ENCODE results near the gene HTD2.
A peak's percentile ranks its signal among the peaks of the same experiment; 100 is the strongest.
"Not testable (repeated sequence)": the region's sequence is repeated elsewhere in the genome, so short reads cannot be mapped to it uniquely, and the experiment has no call there.

HTD2 gene

GRCh38 chr3:58305882-58306711, at the start of gene HTD2, which contains the start of gene RPP14:
Gene HTD2 (plus strand): TSS chr3:58306520. CDS start chr3:58317614, 11,094 bp downstream.
Gene RPP14 (plus strand): TSS chr3:58306245. CDS start chr3:58310330, 4,085 bp downstream.
- H3K9ac ChIP-seq (ENCODE audit: low read length in 5 of 5): peak within 1 kb of the TSS; percentile 96 to 99 (median 97)
- peaks cover 0 to 3% (median 0%) of the 10 kb centered on the region in 5 donors for H3K27me3 ChIP-seq (ENCODE audit: control insufficient read depth in 5 of 5, insufficient read depth in 4 of 5, low read length in 5 of 5)
- peak within 1 kb of the TSS; percentile 98 for H3K27ac ChIP-seq (ENCODE audit: low read depth, low read length)
- peak within 1 kb of the TSS; percentile 74 to 96 (median 86) for H3K4me3 ChIP-seq (ENCODE audit: low read depth in 1 of 5, low read length in 5 of 5)
- peaks cover 8 to 31% (median 29%) of the 10 kb centered on the region in 5 donors for H3K4me1 ChIP-seq (ENCODE audit: control insufficient read depth in 5 of 5, insufficient read depth in 5 of 5, low read length in 5 of 5)
- H3K36me3 ChIP-seq (ENCODE audit: control insufficient read depth in 5 of 5, insufficient read depth in 5 of 5, low read length in 5 of 5): peaks cover 0 to 17% (median 9%) of the 10 kb centered on the region in 5 donors
- H3K9me3 ChIP-seq (ENCODE audit: control insufficient read depth in 5 of 5, low read length in 5 of 5): peaks cover 0 to 6% (median 0%) of the 10 kb centered on the region in 5 donors

DNA sequence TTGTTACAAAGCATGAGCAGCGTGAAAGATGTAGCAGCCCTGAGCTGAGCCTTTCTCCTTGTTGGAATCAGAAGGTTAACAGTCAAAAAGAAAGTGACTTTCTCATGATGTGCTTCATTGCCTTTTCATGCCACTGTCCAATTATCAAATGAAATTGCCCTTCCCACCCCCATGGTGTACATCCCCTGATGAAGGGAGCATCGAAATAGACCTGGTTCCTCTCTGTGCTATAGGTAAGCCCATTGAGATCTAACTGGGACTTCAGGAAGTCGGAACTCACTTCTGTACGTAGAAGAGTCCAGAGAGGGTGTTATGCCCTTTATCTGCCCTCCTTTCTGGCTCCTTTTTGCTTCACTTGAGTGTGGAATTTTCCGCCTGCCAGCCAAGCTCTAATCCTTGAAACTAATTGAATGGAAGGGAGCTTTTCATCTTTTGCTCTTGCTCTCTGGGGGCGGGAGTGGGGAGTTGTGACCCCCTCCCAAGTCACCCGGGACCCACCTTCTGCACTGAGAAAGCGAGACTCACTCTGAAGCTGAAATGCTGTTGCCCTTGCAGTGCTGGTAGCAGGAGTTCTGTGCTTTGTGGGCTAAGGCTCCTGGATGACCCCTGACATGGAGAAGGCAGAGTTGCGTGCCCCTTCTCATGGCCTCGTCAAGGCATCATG, 47.8 kb upstream of the HTD2 start:
- Histone ChIP-seq H3K4me3 (ENCODE audit: low read depth in 1 of 5, low read length in 5 of 5) (no peak overlapping the region), H3K27me3 (ENCODE audit: control insufficient read depth in 5 of 5, insufficient read depth in 4 of 5, low read length in 5 of 5) (no peaks in the 10 kb centered on the region), H3K27ac (ENCODE audit: low read depth, low read length) (no peak overlapping the region), H3K9me3 (ENCODE audit: control insufficient read depth in 5 of 5, low read length in 5 of 5) (no peaks in the 10 kb centered on the region), H3K36me3 (ENCODE audit: control insufficient read depth in 5 of 5, insufficient read depth in 5 of 5, low read length in 5 of 5) (peaks cover 7 to 49% (median 25%) of the 10 kb centered on the region in 5 donors), H3K9ac (ENCODE audit: low read length in 5 of 5) (no peak overlapping the region), H3K4me1 (ENCODE audit: control insufficient read depth in 5 of 5, insufficient read depth in 5 of 5, low read length in 5 of 5) (no peaks in the 10 kb centered on the region)

DNA sequence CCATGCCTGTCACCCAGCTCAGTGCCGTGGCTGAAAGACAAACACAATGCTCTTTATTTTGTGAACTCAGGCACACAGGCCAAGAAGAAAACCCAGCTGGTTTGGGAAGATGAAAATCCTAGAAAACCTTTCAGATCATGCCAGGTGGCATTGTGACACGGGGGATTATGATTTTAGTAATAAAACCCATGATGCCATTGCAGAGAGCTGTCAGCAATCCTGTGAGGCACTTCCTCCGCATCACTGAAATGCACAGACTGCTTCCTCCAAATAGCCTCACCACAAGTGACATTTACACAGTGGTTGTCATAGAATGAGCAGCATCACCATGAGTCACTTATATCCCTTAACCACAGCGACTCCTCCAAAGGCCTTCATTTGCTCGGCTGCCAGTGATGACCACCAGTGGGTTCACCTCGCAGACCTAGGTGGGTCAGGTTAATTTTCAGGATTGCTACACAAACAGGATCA, 46.0 kb upstream of the HTD2 start:
- no peak overlapping the region for H3K9ac ChIP-seq (ENCODE audit: low read length in 5 of 5)
- H3K27me3 ChIP-seq (ENCODE audit: control insufficient read depth in 5 of 5, insufficient read depth in 4 of 5, low read length in 5 of 5): no peaks in the 10 kb centered on the region
- no peak overlapping the region for H3K27ac ChIP-seq (ENCODE audit: low read depth, low read length)

GRCh38 chr3:58260733-58261132, 45.6 kb upstream of the HTD2 start:
- no peak overlapping the region for H3K9ac ChIP-seq (ENCODE audit: low read length in 5 of 5)
- no peak overlapping the region for H3K4me3 ChIP-seq (ENCODE audit: low read depth in 1 of 5, low read length in 5 of 5)
- H3K36me3 ChIP-seq (ENCODE audit: control insufficient read depth in 5 of 5, insufficient read depth in 5 of 5, low read length in 5 of 5): peaks cover 7 to 46% (median 22%) of the 10 kb centered on the region in 5 donors
- H3K4me1 ChIP-seq (ENCODE audit: control insufficient read depth in 5 of 5, insufficient read depth in 5 of 5, low read length in 5 of 5): no peaks in the 10 kb centered on the region
- no peaks in the 10 kb centered on the region for H3K27me3 ChIP-seq (ENCODE audit: control insufficient read depth in 5 of 5, insufficient read depth in 4 of 5, low read length in 5 of 5)
- no peak overlapping the region for H3K27ac ChIP-seq (ENCODE audit: low read depth, low read length)
- no peaks in the 10 kb centered on the region for H3K9me3 ChIP-seq (ENCODE audit: control insufficient read depth in 5 of 5, low read length in 5 of 5)

More for the DNA sequence above, 46.0 kb upstream of the HTD2 start:
- Histone ChIP-seq H3K9me3 (ENCODE audit: control insufficient read depth in 5 of 5, low read length in 5 of 5) (no peaks in the 10 kb centered on the region), H3K4me3 (ENCODE audit: low read depth in 1 of 5, low read length in 5 of 5) (no peak overlapping the region), H3K4me1 (ENCODE audit: control insufficient read depth in 5 of 5, insufficient read depth in 5 of 5, low read length in 5 of 5) (no peaks in the 10 kb centered on the region), H3K36me3 (ENCODE audit: control insufficient read depth in 5 of 5, insufficient read depth in 5 of 5, low read length in 5 of 5) (peaks cover 7 to 46% (median 22%) of the 10 kb centered on the region in 5 donors)

GRCh38 chr3:58261954-58262666, 44.2 kb upstream of the HTD2 start:
- Histone ChIP-seq H3K9ac (ENCODE audit: low read length in 5 of 5) (no peak overlapping the region), H3K27ac (ENCODE audit: low read depth, low read length) (no peak overlapping the region), H3K9me3 (ENCODE audit: control insufficient read depth in 5 of 5, low read length in 5 of 5) (no peaks in the 10 kb centered on the region), H3K36me3 (ENCODE audit: control insufficient read depth in 5 of 5, insufficient read depth in 5 of 5, low read length in 5 of 5) (peaks cover 4 to 39% (median 24%) of the 10 kb centered on the region in 5 donors), H3K4me1 (ENCODE audit: control insufficient read depth in 5 of 5, insufficient read depth in 5 of 5, low read length in 5 of 5) (peaks cover 0 to 3% (median 0%) of the 10 kb centered on the region in 5 donors), H3K4me3 (ENCODE audit: low read depth in 1 of 5, low read length in 5 of 5) (no peak overlapping the region), H3K27me3 (ENCODE audit: control insufficient read depth in 5 of 5, insufficient read depth in 4 of 5, low read length in 5 of 5) (no peaks in the 10 kb centered on the region)

GRCh38 chr3:58266577-58266976, 39.7 kb upstream of the HTD2 start:
- Histone ChIP-seq H3K9me3 (ENCODE audit: control insufficient read depth in 5 of 5, low read length in 5 of 5) (no peaks in the 10 kb centered on the region), H3K36me3 (ENCODE audit: control insufficient read depth in 5 of 5, insufficient read depth in 5 of 5, low read length in 5 of 5) (peaks cover 8 to 36% (median 24%) of the 10 kb centered on the region in 5 donors), H3K27ac (ENCODE audit: low read depth, low read length) (no peak overlapping the region), H3K9ac (ENCODE audit: low read length in 5 of 5) (no peak overlapping the region), H3K4me3 (ENCODE audit: low read depth in 1 of 5, low read length in 5 of 5) (no peak overlapping the region), H3K27me3 (ENCODE audit: control insufficient read depth in 5 of 5, insufficient read depth in 4 of 5, low read length in 5 of 5) (no peaks in the 10 kb centered on the region), H3K4me1 (ENCODE audit: control insufficient read depth in 5 of 5, insufficient read depth in 5 of 5, low read length in 5 of 5) (peaks cover 0 to 3% (median 0%) of the 10 kb centered on the region in 5 donors)

DNA sequence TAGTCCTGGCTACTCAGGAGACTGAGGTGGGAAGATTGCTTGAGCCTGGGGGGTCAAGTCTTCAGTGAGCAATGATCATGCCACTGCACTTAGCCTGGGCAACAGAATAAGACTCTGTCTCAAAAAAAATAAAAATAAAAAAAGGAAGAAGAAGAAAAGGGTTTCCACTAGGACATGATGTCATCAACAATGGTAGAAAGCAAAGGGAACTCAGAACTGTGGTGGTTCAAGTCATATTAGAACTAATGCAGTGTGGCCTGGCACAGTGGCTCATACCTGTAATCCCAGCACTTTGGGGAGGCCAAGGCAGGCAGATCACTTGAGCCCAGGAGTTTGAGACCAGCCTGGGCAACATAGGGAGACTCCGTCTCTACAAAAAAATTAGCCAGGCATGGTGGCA, 38.8 kb upstream of the HTD2 start:
- H3K27me3 ChIP-seq (ENCODE audit: control insufficient read depth in 5 of 5, insufficient read depth in 4 of 5, low read length in 5 of 5); H3K4me1 ChIP-seq (ENCODE audit: control insufficient read depth in 5 of 5, insufficient read depth in 5 of 5, low read length in 5 of 5); H3K9ac ChIP-seq (ENCODE audit: low read length in 5 of 5); H3K27ac ChIP-seq (ENCODE audit: low read depth, low read length); H3K4me3 ChIP-seq (ENCODE audit: low read depth in 1 of 5, low read length in 5 of 5); H3K9me3 ChIP-seq (ENCODE audit: control insufficient read depth in 5 of 5, low read length in 5 of 5): not testable (repeated sequence)
- peaks cover 8 to 36% (median 24%) of the 10 kb centered on the region in 5 donors for H3K36me3 ChIP-seq (ENCODE audit: control insufficient read depth in 5 of 5, insufficient read depth in 5 of 5, low read length in 5 of 5)

- no peak overlapping the region for H3K27ac ChIP-seq (ENCODE audit: low read depth, low read length)
- H3K9me3 ChIP-seq (ENCODE audit: control insufficient read depth in 5 of 5, low read length in 5 of 5): no peaks in the 10 kb centered on the region
- peaks cover 0 to 10% (median 10%) of the 10 kb centered on the region in 5 donors for H3K4me1 ChIP-seq (ENCODE audit: control insufficient read depth in 5 of 5, insufficient read depth in 5 of 5, low read length in 5 of 5)
- no peaks in the 10 kb centered on the region for H3K27me3 ChIP-seq (ENCODE audit: control insufficient read depth in 5 of 5, insufficient read depth in 4 of 5, low read length in 5 of 5)
- no peak overlapping the region for H3K9ac ChIP-seq (ENCODE audit: low read length in 5 of 5)
- H3K4me3 ChIP-seq (ENCODE audit: low read depth in 1 of 5, low read length in 5 of 5): no peak overlapping the region
- peaks cover 8 to 46% (median 32%) of the 10 kb centered on the region in 5 donors for H3K36me3 ChIP-seq (ENCODE audit: control insufficient read depth in 5 of 5, insufficient read depth in 5 of 5, low read length in 5 of 5)
These were observed 37.0 kb upstream of the HTD2 start for GRCh38 chr3:58269356-58269755.

GRCh38 chr3:58270485-58270884, 35.8 kb upstream of the HTD2 start:
- H3K27me3 ChIP-seq (ENCODE audit: control insufficient read depth in 5 of 5, insufficient read depth in 4 of 5, low read length in 5 of 5): no peaks in the 10 kb centered on the region
- H3K9ac ChIP-seq (ENCODE audit: low read length in 5 of 5): no peak overlapping the region
- H3K36me3 ChIP-seq (ENCODE audit: control insufficient read depth in 5 of 5, insufficient read depth in 5 of 5, low read length in 5 of 5): peaks cover 8 to 54% (median 38%) of the 10 kb centered on the region in 5 donors

More at GRCh38 chr3:58270485-58270884, 35.8 kb upstream of the HTD2 start:
- no peak overlapping the region for H3K27ac ChIP-seq (ENCODE audit: low read depth, low read length)
- H3K4me3 ChIP-seq (ENCODE audit: low read depth in 1 of 5, low read length in 5 of 5): no peak overlapping the region
- peaks cover 0 to 10% (median 10%) of the 10 kb centered on the region in 5 donors for H3K4me1 ChIP-seq (ENCODE audit: control insufficient read depth in 5 of 5, insufficient read depth in 5 of 5, low read length in 5 of 5)
- H3K9me3 ChIP-seq (ENCODE audit: control insufficient read depth in 5 of 5, low read length in 5 of 5): no peaks in the 10 kb centered on the region

Measured in subcutaneous abdominal adipose tissue (tissue), 5 donors.